Activated CD4-positive, alpha-beta T cell treated with anti-CD3 and anti-CD28 coated beads for 24 hours (primary cell): Measurements from ENCODE around the gene VPS35L.
"Not testable (repeated sequence)": the region's sequence is repeated elsewhere in the genome, so short reads cannot be mapped to it uniquely, and the experiment has no call there.

Source experiments
- DNase-seq, 2 donors: peaks; one replicate each; pipeline ENCODE4 v3.0.0-alpha.2; 2020; ENCODE audit warnings: low read depth in 2 of 2

Gene VPS35L

DNA sequence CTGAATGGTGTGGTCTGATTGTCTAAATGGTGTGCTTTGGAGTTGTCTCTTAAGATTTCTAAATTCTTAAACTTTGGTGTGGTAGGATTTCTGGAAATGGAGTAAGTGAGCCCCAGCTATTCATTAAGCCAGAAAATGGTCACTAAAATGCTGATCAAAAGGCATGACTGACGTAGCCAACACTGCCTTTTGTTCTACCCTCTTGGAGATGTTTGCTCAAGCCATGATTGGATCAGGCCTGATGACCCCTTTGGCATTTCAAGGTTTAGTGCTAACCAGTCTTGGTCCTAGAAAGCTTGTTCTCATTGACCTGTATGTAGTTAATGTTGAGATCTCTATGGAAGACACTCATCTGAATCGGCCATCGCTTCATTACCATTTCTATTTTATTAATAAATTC, 94.5 kb downstream of the VPS35L start:
- DNase-seq, result no peak

DNA sequence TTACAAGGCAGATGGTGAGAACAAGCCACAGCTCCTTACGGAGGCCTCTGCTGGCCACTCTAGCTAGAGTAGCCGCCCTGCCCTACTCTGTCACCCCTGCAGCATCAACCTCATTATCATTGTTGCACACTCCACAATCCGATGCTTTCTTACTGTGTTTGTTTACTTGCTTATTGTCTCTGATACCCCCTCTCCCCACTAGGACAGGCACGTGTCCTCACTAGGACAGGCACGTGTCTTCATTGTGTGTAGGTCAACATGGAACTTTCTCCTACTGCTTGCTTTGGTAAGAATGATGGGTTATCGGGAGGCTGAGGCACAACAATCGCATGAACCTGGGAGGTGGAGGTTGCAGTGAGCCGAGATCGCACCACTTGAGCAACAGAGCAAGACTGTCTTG, 98.6 kb downstream of the VPS35L start:
- DNase-seq, result no peak

DNA sequence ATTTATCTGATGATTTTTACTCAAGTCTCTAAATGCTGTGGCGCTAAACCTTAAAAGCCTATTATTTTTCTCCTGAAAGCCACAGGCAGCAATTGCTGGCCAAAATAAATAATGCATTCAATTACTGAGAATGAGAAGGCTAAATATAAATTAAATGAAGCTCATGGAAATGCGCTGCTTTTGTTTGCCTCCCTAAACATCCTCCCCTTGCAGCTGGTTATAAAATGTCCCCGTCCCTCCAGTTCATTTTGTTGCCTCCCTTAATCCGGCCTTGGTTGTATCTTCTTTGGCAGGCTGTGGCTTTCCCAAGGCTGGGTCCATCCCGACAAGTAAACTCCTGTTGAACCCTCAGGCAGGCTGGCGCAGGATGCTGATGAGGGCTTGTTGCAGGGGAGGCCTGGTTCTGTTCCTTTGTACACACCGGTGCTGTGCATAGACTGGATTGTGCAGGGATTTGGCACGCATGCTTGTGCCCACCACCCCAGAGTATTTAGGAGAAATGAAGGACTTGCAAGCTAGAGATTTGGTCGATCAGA, 99.8 kb downstream of the VPS35L start:
- no peak for DNase-seq

DNA sequence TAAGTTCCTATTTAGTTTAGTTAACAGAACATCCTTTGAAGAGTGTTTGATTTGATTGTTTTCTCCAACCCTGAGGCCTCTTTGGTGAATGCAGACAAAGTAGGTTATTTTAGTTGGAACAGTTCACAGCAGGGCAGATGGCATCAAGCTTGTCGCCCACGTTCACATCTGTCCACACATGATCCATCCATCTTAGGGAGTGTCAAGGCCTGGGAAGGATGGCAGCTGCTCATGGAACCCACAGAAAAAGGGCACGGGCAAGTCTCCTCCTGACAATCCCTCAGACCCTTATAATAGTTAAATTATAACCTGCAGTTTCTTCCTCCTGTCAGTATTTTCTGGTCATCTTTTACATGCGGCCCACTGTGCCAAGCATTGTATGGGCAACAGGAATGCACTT, 102.3 kb downstream of the VPS35L start:
- no peak for DNase-seq

DNA sequence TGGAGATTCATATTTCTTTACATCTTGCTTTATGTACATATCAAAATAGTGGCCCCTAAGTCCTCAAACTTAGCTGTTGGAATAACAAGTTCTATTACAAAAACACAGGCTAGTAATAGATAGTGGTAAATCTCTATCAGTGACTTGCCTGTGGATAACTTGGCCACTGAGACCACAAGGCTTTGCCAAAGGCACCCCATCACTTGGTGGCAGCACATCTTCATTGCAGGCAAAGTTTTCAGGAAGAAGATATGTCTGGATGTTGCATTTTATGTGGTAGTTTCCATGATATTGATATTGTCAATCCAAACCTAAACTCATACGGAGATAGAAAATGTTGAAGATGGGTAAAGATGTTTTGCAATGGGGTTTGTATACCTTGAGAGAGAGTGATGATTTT, 104.1 kb downstream of the VPS35L start:
- no peak for DNase-seq

DNA sequence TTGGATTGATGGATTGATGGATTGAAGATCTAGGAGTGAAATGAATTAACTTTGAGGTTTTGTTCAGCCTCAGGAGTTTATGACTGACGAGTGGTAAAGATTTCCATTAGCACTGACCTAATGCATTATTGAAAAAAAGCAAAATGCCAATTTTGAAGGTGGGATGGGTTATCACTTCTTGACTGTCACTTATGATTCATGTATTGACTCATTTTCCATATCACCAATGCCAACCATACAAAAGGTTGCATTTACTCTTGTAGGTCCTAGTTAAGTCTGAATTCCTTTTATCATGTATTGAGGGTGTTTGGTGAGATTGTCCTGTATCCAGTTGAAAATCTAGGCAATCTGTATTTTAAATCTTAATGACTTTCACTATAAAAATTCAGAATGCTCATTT, 104.9 kb downstream of the VPS35L start:
- no peak for DNase-seq

DNA sequence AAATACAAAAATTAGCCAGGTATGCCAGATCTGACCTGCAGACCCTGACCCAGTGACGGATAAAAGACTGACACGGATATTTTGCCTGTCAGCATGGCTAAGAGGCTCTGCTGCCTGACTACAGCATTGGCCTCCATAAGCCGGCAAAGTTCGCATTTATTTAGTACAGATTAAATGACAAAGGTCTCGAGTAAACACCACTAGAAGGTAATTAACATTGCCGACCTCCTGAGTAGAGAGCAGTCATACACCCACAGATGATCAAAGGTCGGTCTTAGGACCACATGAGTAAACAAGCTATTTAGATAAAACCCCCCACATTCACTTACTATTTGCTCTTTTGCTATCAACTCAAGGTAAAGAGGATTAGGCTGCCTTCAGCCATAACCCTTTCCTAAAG, 106.8 kb downstream of the VPS35L start:
- no peak for DNase-seq

DNA sequence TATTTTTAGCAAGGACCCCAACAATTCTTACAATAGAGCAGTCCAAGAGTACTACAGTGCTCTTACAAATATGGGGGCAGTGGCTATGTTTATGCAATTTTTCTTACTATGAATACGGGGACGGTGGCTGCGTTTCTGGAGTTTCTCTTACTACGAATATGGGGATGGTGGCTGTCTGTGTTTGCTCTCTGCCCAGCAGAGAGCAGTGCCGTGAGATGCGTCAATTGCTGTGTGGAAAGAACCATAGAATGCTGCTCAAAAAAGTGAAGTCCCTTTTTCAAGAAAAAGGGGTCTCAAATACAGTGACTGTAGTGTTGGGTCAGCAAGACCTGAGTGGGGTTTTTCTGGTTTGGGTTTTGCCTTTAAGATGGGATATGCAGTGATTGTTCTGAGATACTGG, 108.7 kb downstream of the VPS35L start:
- no peak for DNase-seq

DNA sequence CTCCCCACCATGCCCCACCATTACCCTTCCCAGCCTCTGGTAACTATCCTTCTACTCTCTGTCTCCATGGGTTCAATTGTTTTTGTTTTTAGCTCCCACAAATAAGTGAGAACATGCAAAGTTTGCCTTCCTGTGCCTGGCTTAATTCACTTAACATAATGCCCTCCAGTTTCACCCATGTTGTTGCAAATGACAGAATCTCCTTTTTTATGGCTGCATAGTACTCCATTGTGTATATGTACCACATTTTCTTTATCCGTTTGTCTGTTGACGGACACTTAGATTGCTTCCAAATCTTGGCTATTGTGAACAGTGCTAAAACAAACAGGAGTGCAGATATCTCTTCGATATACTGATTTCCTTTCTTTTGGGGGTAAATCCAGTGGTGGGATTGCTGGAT, 109.8 kb downstream of the VPS35L start:
- DNase-seq, result not testable (repeated sequence)

DNA sequence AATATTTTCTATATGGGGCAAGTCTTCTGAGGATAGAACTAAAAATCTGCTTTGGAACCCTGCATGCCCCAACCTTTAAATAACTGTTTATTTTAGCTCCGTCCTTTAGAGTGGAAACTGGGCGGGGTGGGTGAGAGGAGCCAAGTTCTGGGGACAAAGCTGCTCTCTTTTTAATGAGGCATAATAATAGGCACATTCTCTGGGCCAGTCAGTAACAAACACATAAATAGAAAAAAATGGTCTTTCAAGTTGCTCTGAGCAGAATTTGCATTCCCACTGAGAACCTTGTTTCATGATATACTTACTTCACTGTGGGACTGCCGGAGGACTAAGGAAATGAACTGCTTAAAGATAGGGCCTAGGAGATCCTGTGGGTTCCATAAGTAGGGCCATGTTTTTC, 111.0 kb downstream of the VPS35L start:
- DNase-seq, result no peak

DNA sequence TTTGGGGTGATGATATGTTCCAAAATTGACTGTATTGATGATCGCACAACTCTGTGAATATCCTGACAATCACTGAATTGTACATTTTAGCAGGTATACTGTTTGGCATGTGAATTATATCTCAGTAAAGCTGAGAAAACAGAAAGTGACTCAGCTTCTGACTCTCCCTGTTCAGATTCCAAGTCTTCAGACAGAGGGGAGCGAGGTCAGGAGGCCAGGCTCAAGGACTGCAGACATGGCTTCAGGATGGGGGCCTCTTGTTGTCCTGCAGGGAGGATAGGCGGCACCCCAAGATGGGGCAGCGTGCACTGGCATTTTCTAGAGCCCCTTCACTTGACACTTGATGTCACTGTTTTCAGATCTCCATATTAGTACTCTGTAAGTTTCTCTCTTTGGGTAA, 116.9 kb downstream of the VPS35L start:
- no peak for DNase-seq

DNA sequence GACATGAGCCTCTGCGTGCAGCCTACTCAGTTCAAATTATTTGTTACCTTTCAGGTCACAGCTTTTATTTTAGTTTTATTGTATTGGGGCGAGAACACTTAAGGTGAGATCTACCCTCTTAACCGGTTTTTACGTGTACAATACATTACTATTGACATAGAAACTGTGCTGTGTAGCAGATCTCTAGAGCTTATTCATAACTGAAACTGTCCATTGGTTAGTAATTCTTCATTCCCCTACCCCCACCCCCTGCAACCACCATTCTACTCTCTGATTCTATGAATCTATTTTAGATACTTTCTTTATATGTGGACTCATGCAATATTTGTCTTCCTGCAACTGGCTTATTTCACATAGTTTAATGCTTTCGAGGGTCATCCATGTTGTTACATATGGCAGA, 119.0 kb downstream of the VPS35L start:
- no peak for DNase-seq

DNA sequence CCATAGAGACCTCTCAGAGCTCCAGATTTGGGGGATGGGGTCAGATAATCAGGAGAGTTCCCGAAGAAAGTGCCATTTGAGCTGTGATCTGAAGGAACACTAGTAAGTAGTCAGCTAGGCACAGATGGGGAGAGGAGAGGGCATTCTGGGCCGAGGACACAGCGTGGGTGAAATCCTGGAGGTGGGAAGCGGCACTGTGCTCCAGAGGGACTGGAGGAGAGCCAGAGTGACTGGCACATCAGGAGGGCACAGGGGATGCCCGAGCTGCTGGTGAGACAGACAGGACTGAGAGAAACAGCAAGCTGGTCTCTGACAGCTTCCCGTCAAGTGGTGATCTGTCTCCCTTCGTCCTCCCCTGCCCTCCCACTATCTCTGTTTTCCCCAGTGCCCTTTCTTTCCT, 121.9 kb downstream of the VPS35L start:
- no peak for DNase-seq

DNA sequence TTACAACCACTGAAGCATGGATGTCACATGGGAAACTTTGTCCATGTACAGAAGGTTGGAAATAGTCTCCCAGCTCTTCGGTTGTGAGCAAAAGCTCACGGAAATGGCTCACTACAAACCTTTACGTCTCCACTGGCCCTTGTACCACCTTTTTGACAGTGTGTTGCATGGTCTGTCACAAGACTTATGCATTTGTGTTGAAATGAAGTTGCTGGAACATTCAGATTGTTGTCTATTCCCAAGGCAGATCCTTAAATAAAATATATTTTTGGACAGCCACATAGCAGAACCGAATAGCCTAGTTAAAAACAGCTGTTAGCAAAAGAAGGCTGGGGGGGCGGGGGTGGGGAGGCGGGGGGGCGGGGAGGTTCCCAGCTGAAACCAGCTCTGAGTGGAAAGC, 123.3 kb downstream of the VPS35L start:
- no peak for DNase-seq

DNA sequence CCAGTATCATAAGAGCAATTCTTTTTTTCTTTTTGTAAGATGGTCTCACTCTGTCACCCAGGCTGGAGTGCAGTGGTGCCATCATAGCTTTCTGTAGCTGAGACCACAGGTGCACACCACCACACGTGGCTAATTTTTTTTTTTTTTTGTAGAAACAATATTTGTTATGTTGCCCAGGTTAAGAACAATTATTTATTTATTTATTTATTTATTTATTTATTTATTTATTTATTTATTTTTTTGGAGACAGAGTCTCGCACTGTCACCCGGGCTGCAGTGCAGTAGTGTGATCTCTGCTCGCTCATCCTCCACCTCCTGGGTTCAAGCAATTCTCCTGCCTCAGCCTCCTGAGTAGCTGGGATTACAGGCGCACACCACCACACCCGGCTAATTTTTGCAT, 123.8 kb downstream of the VPS35L start:
- DNase-seq, result not testable (repeated sequence)

DNA sequence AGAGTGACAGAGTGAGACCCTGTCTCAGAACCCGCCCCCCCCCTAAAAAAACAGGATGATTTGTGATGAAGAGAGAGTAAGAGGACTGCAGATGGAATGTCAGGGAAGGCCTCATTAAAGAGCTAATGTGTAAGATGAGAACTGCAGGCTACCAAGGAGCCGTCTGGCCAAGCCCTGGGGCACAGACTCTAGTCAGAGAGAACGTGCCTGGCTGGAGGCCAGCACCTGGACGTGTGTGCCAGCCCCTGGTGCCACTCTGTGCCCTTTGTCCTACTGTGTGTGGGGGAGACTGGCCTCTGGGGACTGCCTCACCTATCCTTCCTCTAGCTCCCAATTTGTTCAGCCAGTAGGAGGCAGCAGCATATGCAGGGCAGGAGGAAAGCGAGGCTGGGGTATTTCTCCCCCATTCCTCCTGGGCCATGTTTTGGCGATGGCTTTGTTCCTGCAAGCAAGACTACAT, 125.4 kb downstream of the VPS35L start:
- DNase-seq, result no peak

DNA sequence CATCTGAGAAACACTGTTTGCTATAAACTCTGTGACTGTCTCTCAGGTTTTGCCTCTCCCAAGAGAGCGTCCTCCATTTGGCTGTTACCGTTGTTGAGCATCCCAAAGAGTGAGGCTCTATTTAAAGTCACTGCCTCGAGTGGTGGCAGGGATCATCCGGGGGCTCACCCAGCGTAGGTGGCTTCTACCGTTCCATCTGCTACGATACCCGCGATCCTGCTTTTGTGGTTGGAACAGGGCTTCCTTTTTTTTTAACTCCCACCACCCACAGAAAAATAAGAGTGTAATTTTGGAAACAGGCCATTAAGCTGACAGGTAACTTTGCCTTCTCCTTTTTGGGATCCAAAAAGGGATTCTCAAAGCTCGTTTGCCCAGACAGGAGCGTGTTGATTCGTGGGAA, 126.1 kb downstream of the VPS35L start:
- DNase-seq, result no peak

DNA sequence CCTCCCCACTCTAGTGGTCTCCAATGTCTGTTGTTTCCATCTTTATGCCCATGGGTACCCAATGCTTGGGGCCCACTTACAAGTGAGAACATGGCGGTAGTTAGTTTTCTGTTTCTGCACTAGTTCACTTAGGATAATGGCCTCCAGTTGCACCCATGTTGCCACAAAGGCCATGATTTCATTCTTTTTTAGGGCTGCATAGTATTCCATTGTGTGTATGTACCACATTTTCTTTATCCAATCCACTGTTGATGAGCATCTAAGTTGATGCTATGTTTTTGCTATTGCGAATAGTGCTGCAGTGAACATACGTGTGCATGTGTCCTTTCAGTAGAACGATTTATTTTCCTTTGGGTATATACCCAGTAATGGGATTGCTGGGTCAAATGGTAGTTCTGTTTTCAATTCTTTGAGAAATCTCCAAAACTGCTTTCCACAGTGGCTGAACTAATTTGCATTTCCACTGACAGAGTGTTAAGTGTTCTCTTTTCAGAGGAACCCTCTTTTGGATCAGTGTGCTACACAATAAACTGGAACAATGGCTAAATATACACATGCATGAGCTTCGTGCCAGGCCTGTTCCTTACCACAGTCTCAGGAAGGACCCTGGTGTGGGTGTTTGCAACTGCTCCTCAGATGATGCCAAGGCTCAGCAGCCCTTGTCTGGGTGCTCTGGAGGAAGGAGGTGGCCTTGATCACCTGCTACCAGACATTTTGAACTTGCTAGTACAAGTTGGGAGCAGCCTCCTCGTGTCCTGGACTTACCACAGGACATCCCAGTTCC, 128.1 kb downstream of the VPS35L start:
- no peak for DNase-seq

DNA sequence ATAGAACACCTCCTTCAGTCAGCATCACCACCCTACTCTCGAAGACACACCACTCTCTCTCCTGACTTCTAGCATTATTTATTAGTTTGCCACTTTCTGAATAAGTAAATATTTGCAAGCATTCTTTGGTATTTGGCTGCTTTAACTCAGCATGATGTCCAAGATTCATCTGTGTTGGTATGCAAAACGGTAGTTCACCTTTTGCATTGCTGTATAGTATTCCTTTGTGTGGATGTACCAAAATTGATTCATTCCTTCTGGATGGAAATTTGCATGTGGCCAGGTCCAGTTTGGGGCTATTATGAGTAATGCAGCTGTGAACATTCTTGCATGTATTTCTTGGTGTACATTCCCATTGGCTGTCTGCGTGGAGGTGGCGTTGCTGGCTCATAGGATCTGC, 129.7 kb downstream of the VPS35L start:
- DNase-seq, result no peak

DNA sequence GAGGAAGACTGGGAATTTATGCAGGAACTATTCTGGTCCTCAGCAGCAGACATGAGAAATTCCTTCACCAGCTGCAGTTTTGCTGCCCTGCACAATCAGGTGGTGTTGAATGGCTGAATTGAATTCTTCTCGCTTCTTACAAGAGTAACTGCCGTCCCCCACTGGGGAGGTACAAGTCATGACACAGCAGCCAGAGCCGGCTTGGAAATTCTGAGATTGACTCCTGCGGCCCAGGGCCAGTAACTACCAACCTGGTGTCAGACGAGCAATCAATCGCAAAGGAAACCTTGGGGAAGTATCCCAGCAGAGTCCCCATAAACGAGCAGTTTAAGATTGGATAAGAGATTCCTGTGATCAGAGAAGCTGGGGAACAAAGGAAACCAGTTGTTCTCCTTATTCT, 131.8 kb downstream of the VPS35L start:
- no peak for DNase-seq

DNA sequence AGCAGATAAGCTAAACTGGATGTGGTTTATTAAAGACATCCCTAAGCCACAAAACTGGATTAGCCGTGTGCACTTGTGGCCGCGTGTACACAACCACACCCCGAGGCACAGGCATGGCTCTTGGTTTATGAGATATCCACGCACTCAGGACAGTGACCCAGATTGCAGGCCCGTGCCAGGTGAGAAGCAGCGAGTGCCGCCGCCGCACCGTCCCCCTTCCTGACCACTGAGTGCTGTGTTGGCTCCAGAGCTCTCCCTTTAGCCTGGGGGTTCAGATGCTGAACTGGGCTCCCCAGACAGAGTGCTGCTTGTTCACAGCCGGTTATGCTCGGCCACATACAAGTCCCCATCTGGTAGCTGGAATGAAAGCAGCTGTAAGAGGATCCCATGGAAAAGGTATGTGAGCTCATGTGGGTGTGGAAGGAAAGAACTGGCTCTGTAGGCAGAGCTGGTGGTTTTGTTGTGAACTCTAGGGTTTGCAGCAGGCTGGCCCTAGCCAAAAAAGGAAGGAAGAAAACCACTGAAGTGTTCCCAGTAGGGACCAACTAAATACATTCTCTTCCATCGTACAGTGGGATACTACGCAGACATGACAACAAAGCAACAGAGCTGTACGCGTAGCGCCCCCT, 133.0 kb downstream of the VPS35L start:
- DNase-seq, result no peak

DNA sequence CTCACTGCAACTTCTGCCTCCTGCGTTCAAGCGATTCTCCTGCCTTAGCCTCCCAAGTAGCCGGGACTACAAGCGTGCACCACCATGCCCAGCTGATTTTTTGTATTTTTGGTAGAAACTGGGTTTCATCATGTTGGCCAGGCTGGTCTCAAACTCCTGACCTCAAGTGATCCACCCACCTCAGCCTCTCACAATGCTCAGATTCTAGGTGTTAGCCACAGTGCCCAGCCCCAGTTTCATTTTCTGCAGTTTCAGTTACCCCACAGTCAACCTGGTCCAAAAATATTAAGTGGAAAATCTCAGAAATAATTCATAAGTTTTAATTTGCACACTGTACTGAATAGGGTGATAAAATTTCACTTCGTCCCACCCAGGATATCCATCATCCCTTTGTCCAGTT, 133.8 kb downstream of the VPS35L start:
- no peak for DNase-seq

DNA sequence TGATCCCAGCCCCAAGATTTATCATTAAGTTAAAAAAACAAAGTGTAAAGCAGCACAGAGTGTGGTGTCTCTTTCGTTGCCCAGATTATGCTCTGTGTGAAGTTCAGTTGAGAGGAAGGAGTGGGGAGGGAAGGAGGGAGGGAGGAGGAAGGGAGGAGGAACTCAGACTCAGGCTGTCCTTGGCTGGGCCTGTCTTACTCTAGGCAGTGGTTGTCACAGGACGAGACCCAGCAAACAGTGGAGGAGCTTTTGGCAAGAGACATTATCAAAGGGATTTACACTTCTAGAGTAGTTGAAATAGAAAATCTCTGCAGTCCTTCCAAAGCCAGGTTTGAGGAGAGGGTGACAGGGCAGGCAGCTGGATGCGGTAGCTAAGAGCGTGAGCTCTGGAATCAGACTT, 134.7 kb downstream of the VPS35L start:
- DNase-seq, result no peak
